Measurements from ENCODE around the gene DCDC1. TPM values are rescaled to one million over a fixed set of nuclear protein-coding genes. Genes with fewer than 3 reads are reported as not detected.

The DCDC1 gene
- total RNA-seq, 4 donors from 2014 or later: 0.06 to 1.7 (median 0.36) TPM; not detected in 1

DNA sequence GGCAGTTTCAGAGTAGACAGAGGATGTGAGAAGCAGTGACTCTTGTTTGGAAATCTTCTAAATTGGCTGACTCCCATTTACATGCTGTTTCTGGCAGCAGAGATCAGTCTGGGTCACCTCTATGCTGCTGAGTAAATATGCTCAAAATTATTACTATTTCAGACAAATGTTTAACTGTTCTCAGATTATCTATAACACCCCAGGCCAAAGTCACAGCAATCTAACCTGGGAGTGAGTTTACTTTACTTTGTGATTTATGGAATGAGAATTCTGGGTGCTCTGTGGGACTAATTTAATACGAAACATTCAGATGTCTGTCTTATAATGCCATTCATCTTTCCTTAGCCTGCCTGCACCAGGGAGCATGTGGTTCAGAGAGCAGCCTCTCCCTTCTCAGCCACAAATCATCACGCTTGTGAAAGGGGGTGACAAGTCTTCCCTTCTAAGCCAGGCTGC is 500.9 kb downstream of the DCDC1 start:
- DNase-seq (ENCODE audit: low spot score): no peak
- TF ChIP-seq, protein P1, sequence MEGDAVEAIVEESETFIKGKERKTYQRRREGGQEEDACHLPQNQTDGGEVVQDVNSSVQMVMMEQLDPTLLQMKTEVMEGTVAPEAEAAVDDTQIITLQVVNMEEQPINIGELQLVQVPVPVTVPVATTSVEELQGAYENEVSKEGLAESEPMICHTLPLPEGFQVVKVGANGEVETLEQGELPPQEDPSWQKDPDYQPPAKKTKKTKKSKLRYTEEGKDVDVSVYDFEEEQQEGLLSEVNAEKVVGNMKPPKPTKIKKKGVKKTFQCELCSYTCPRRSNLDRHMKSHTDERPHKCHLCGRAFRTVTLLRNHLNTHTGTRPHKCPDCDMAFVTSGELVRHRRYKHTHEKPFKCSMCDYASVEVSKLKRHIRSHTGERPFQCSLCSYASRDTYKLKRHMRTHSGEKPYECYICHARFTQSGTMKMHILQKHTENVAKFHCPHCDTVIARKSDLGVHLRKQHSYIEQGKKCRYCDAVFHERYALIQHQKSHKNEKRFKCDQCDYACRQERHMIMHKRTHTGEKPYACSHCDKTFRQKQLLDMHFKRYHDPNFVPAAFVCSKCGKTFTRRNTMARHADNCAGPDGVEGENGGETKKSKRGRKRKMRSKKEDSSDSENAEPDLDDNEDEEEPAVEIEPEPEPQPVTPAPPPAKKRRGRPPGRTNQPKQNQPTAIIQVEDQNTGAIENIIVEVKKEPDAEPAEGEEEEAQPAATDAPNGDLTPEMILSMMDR (IDR thresholded peaks at IDR 0.05): no peak

DNA sequence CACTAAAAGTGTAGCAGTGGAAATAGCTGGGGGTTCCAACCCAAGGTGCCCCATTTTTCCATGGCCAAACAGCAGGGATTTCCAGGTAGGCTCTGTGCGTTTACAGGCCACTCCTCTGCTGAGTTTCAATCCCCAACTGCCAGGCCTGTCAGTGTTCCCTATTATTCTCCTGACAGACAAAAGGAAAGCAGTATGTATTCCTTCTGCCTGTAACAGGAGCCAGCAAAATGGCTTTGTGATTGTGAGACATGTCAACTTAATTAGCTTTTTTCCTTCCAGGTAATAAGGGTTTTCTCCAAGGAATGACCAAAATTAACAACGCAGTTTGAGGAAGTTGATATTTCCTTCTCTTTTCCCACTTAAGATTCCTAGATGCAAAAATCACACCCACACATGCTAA is 506.3 kb downstream of the DCDC1 start:
- DNase-seq (ENCODE audit: low spot score) (no peak), ATAC-seq (ENCODE audit: low FRiP score) (no peak)
- TF ChIP-seq, protein P1 (IDR thresholded peaks at IDR 0.05): no peak

More for the DNA sequence above, 500.9 kb downstream of the DCDC1 start:
- ATAC-seq (ENCODE audit: low FRiP score): no peak

DNA sequence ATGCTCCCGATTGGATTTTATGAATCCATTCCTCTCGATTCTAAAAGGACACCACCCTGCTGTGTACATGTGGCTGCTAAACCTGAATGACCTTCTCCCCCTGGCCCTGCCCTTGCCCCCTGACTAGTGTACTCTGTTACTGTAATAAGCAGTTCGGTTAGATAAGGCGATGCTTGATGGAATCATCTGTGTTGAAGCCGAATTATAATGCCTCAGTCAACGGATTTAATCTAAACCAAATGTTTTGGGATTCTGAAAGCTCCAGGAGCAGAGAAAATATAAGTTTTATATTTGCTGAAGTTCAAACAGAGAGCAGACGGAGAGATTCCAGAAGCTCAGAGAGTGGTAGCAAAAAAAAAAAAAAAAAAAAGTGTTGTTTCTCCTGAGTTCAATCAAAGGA is 508.0 kb downstream of the DCDC1 start:
- ATAC-seq (ENCODE audit: low FRiP score) (no peak), DNase-seq (ENCODE audit: low spot score) (no peak)
- TF ChIP-seq, protein P1 (IDR thresholded peaks at IDR 0.05): no peak

DNA sequence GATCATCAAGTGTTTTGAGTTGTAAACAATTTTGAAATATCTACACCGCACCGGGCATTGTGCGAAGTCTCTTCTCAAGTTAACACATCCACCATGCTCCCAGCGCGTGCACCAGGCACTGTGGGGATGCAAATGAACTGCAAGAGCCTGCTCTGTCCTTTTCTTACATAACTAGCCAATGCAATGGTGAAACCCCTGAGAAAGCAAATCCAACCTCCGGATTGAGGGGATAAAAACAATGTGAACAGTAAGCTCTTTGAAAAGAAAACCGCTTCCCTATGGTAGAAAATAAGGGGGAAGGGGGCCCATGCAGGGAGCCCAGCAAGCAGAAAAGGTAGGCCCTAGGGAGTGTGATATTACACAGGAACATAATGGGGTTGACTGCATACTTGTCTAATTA is 508.5 kb downstream of the DCDC1 start:
- ATAC-seq (ENCODE audit: low FRiP score): no peak
- DNase-seq (ENCODE audit: low spot score): no peak
- TF ChIP-seq, protein P1 (IDR thresholded peaks at IDR 0.05): no peak

DNA sequence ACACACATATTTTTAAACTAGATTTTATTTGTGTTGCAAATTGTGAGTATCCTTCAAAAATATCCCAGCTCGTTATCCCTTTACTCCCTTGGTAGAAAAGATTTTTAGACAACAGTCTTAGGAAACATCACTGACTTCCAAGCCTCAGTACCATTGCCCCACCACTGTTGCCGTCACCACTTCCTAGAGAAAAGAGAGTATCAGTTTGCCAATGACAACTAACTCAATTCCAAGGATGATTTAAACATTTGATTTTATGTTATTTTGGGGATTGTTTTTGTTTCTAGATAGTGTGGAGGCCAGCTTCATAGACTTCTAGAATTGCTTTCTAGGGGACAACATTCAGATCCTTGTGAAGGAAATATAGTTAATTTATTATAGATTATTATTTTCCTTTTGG is 509.4 kb downstream of the DCDC1 start:
- DNase-seq (ENCODE audit: low spot score): no peak
- TF ChIP-seq, protein P1 (IDR thresholded peaks at IDR 0.05): no peak
- ATAC-seq (ENCODE audit: low FRiP score): no peak

DNA sequence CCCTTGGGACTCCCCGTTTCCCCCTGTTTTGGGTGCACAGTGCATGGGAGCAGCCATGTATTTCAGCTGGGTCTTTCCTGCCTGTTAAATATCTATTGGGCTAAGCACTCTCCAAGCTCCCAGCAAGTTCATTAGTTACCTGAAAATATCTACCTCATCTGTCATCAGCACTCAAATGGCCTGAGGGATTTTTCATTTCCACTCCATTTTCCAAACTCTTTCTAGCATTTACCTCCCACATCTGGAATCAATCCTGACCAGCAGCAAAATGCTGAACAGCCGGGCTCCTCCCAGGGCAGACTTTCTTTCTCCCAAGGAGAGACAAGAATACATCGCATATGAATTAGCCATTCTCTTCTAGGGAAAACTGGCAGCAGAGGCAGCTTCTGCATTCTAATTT is 509.9 kb downstream of the DCDC1 start:
- ATAC-seq (ENCODE audit: low FRiP score) (no peak), DNase-seq (ENCODE audit: low spot score) (no peak)
- TF ChIP-seq, protein P1 (IDR thresholded peaks at IDR 0.05): no peak

DNA sequence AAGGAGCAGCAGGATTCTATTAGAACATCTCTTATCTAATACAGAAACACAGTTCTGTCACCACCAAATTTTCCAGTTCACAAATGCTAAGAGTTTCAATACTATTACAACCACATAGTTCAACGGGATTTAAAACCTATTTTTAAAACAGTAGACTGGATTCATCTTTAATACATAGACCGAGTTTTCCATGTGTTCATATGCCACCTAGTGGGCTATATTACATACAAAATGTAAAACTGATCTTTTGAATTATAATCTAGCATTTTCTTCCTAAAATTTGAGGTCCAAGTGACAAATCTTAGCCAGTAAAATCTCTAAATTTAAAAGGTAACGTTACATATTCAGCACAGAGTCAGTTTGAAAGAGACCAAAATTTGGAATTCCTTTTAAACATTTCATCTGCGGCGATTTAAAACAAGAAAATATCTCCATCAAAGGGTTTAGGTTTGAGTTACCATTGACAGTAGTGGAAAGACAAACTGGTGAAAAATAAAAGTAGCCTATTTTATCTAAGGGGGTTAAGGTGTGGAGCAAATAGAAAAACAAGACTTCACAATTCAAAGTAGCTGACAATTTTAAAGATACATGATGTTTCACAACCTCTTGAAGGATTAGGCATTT is 514.0 kb downstream of the DCDC1 start:
- ATAC-seq (ENCODE audit: low FRiP score) (no peak), DNase-seq (ENCODE audit: low spot score) (no peak)
- TF ChIP-seq, protein P1 (IDR thresholded peaks at IDR 0.05): no peak
